ENCODE data around the gene CABLES2. TPM values are rescaled to one million over a fixed set of nuclear protein-coding genes. Genes with fewer than 3 reads are reported as not detected.
A peak's percentile ranks its signal among the peaks of the same experiment; 100 is the strongest.
"Not testable (repeated sequence)": the region's sequence is repeated elsewhere in the genome, so short reads cannot be mapped to it uniquely, and the experiment has no call there.

CABLES2 gene
- total RNA-seq, 6 experiments from 2014 or later = 1.4 to 2.9 (median 2.5) TPM

DNA sequence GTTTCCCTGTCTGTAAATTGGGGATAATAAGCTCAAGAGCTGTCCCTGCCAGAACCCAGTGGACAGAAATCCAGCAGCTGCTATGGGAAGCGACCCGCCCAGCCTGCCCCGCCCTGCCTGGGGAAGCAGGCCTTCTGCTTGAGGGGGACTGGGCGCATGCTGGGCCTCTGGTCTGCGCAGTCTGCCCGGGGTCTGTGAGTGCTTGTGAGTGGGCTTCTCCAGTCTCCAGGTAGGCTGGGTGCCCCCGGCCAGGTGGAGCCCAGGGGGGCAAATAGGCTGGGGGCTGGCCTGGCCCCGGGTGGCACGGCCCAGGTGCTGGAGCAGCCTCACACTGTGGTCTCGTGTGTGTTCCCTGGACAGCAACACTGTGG, 20.9 kb upstream of the CABLES2 start:
- TF ChIP-seq, protein P1, sequence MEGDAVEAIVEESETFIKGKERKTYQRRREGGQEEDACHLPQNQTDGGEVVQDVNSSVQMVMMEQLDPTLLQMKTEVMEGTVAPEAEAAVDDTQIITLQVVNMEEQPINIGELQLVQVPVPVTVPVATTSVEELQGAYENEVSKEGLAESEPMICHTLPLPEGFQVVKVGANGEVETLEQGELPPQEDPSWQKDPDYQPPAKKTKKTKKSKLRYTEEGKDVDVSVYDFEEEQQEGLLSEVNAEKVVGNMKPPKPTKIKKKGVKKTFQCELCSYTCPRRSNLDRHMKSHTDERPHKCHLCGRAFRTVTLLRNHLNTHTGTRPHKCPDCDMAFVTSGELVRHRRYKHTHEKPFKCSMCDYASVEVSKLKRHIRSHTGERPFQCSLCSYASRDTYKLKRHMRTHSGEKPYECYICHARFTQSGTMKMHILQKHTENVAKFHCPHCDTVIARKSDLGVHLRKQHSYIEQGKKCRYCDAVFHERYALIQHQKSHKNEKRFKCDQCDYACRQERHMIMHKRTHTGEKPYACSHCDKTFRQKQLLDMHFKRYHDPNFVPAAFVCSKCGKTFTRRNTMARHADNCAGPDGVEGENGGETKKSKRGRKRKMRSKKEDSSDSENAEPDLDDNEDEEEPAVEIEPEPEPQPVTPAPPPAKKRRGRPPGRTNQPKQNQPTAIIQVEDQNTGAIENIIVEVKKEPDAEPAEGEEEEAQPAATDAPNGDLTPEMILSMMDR (IDR thresholded peaks at IDR 0.05) = no peak
- no peak for TF ChIP-seq POLR2A (IDR thresholded peaks at IDR 0.05)
- intact Hi-C loops (cut with DNase I) = no loop called here
- DNase-seq (no peak), ATAC-seq (no peak)
- Histone ChIP-seq H3K27me3 (no peaks in the 10 kb centered on the region), H3K4me1 (no peaks in the 10 kb centered on the region), H3K9me3 (no peaks in the 10 kb centered on the region), H3K36me3 (no peaks in the 10 kb centered on the region), H3K27ac (no peak overlapping the region), H3K4me3 (no peak overlapping the region)
- 100% methylated on average over 1 of the region's 10 CpGs for WGBS (ENCODE audit: insufficient coverage, low coverage, low lambda C conversion rate, missing lambda C conversion rate)

DNA sequence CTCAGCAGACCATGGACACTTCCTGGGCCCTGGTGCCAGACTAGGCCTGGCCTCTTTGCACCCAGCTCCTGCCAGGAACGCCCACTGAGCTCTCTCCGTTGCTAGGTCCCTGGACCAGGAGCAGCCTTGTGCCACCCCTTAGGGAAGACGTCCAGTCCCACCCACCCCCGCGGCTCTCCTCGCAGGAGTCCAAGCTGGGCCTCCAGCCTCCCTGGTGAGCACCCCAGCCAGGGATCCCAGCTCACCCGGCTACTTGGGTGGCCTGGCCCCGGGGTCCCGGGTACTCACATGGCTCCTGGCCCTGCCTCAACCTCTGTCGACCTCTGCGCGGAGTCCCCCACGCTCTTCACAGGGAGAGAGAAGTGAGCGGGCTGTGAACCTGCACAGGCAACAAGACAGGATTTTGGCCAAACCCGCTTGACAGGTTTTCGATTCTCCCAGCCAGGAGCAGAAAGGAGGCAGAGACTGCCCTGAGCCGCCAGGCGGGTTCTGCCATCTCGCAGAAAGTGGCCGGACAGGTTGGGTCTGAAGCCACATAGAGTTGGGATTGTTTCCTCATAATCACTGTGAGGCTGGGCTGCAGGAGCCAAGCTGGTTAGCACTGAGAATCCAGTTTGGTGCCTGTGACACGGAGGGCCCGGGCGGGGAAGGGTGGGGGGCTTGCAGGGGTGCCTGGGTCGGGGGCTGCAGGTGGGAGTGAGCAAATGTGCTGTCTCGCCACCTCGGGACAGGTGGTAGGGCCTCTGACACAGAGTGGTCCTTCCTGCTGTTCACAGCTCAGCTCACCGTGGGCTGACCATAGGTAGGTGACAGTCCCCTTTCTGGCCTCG, 20.3 kb upstream of the CABLES2 start, which contains the start of gene RBBP8NL:
TSS of gene RBBP8NL (minus strand) at position 368 of the 830 bp plus-strand sequence. CDS start 7,892 bp downstream, outside the sequence.
- no peaks in the 10 kb centered on the region for H3K9me3 ChIP-seq
- TF ChIP-seq, protein P1 (IDR thresholded peaks at IDR 0.05) = no peak
- no peak for TF ChIP-seq POLR2A (IDR thresholded peaks at IDR 0.05)
- H3K36me3 ChIP-seq = no peaks in the 10 kb centered on the region
- no peak within 1 kb of the TSS for H3K4me3 ChIP-seq
- no peaks in the 10 kb centered on the region for H3K27me3 ChIP-seq
- intact Hi-C loops (cut with DNase I) = no loop called here
- H3K27ac ChIP-seq = no peak within 1 kb of the TSS
- DNase-seq (no peak), ATAC-seq (peak in 1 of 4 donors; percentile 33)
- no peaks in the 10 kb centered on the region for H3K4me1 ChIP-seq
- 59% methylated on average over 10 of the region's 28 CpGs for WGBS (ENCODE audit: insufficient coverage, low coverage, low lambda C conversion rate, missing lambda C conversion rate)

DNA sequence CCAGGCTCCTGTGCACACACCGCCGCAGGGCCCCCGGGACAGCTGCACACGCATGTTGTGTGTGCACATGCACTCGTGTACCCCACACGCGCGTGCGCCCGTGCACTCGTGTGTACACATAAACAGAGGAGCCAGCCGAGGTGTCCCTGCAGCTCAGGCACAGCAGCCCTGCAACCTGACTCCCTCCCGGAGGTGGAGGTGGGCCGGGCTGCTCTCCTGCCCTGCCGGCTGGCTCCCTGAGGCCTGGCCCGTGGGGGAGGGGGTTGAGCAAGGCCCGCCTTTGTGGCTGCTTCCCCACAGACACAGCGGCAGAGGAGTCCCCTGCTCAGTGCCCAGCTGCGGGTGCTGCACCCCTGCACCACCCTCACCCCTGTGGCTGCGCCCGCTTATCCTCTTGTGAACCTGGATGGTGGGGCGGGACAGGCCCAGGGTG, 19.6 kb upstream of the CABLES2 start:
- H3K4me3 ChIP-seq = no peak overlapping the region
- DNase-seq = no peak

DNA sequence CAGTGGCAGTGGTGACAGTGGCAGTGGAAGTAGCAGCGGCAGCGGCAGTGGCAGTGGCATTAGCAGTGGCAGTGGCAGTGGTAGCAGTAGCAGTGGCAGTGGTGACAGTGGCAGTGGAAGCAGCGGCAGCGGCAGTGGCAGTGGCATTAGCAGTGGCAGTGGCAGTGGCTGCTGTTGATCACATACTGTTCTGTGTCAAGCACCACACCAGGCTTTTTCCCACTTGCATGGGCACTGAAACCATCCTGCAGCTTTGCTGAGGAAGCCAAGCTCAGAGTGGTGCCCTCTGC, 18.9 kb upstream of the CABLES2 start:
- 100% methylated on average over 2 of the region's 4 CpGs for WGBS (ENCODE audit: insufficient coverage, low coverage, low lambda C conversion rate, missing lambda C conversion rate)
- intact Hi-C loops (cut with DNase I) = not testable (repeated sequence)

More for the DNA sequence above, 19.6 kb upstream of the CABLES2 start:
- ATAC-seq = no peak
- TF ChIP-seq POLR2A (IDR thresholded peaks at IDR 0.05) = no peak
- TF ChIP-seq, protein P1 (IDR thresholded peaks at IDR 0.05) = no peak
- intact Hi-C loops (cut with DNase I) = no loop called here
- 46% methylated on average over 5 of the region's 22 CpGs for WGBS (ENCODE audit: insufficient coverage, low coverage, low lambda C conversion rate, missing lambda C conversion rate)
- Histone ChIP-seq H3K4me1 (no peaks in the 10 kb centered on the region), H3K27ac (no peak overlapping the region), H3K9me3 (no peaks in the 10 kb centered on the region), H3K27me3 (no peaks in the 10 kb centered on the region), H3K36me3 (no peaks in the 10 kb centered on the region)

DNA sequence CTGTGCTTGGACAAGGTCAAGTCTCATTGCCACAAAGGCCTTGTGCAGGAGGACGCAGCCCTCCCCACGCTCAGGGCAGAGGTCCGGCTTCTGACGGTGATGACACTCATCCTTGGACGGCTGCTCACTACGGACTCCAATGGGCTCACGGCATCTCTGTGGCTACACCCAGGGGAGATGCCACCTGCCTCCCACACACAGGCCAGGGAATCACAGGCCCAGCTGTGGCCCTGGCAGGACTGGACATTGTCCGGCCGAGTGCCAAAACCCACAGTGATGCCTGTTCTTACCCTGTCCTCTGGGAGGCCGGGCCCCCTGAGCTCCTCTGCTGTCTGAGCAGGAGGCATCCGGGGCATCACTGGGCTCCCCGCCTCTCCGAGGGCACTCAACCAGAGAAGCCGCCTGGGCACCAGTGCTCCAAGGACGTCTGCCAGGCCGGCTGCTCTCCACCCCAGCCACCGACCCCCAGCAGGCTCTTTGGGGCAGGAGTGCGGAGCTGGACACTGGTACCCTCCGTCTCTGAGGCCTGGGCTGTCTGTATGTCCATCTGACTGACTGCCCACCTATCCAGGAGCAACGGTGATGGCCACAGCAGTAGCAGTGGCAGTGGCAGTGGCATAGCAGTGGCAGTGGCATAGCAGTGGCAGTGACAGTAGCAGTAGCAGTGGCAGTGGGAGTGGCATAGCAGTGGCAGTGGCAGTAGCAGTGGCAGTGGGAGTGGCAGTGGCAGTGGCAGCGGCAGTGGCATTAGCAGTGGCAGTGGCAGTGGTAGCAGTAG, 18.4 kb upstream of the CABLES2 start:
- intact Hi-C loops (cut with DNase I) = no loop called here
- ATAC-seq = no peak
- Histone ChIP-seq H3K4me3 (no peak overlapping the region), H3K4me1 (no peaks in the 10 kb centered on the region), H3K27me3 (no peaks in the 10 kb centered on the region), H3K36me3 (no peaks in the 10 kb centered on the region), H3K27ac (no peak overlapping the region), H3K9me3 (no peaks in the 10 kb centered on the region)
- no peak for TF ChIP-seq POLR2A (IDR thresholded peaks at IDR 0.05)
- TF ChIP-seq, protein P1 (IDR thresholded peaks at IDR 0.05) = no peak
- no peak for DNase-seq
- 67% methylated on average over 4 of the region's 21 CpGs for WGBS (ENCODE audit: insufficient coverage, low coverage, low lambda C conversion rate, missing lambda C conversion rate)

More for the DNA sequence above, 18.9 kb upstream of the CABLES2 start:
- not testable (repeated sequence) for H3K9me3 ChIP-seq, H3K4me1 ChIP-seq, H3K27ac ChIP-seq, H3K27me3 ChIP-seq, ATAC-seq, DNase-seq, H3K4me3 ChIP-seq, H3K36me3 ChIP-seq
